ENCODE results near the gene IRS1.

The IRS1 gene

DNA sequence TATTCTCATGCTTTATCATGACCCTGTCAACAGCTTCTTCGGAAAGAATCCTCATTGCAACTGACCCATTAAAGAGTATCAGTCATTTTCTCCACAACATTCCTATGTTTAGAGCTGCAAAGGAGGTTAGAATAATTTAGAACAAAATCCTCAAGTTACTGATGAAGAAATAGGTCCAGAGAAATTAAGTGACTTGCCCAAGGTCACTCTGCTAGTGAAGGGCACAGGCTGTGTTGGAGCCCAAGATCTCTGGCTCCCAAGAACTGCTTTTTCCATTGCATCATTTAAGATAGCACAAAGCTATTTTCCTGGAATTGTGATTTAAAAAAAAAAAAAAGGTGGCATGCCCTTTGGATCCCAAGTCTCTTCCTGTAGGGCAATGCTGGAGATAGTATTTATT lies 9.6 kb downstream of the IRS1 start:
- DNase-seq (ENCODE audit: low spot score), result no peak

GRCh38 chr2:226788881-226789490 lies 10.6 kb downstream of the IRS1 start:
- no peak for DNase-seq (ENCODE audit: low spot score)

DNA sequence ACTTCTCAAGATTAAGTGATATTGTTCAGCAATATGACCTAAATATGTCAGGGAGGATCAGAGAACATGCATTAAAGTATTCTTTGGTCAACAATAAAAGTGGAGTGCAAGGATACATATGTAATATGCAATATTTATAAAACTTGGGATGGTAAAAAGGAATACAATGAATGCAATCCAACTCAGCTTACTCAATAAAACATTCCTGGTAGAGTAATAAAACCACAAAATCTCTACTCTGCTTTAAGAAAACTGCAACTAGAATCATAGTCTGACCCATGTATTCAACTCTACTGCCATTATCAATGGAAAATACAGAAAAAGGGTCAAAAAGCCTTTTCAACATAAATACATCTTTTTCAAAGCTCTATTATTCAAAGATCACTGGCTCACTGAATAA lies 11.6 kb downstream of the IRS1 start:
- DNase-seq (ENCODE audit: low spot score), result no peak

- no peak for DNase-seq (ENCODE audit: low spot score)
Measured at GRCh38 chr2:226783885-226784284, 15.7 kb downstream of the IRS1 start.

- no peak for DNase-seq (ENCODE audit: low spot score)
Measured at GRCh38 chr2:226782092-226782713, 17.4 kb downstream of the IRS1 start.

GRCh38 chr2:226780431-226780830 lies 19.2 kb downstream of the IRS1 start:
- no peak for DNase-seq (ENCODE audit: low spot score)

- DNase-seq (ENCODE audit: low spot score), result no peak
Measured at GRCh38 chr2:226777611-226778010, 22.0 kb downstream of the IRS1 start.

GRCh38 chr2:226776104-226776503 lies 23.5 kb downstream of the IRS1 start:
- no peak for DNase-seq (ENCODE audit: low spot score)

DNA sequence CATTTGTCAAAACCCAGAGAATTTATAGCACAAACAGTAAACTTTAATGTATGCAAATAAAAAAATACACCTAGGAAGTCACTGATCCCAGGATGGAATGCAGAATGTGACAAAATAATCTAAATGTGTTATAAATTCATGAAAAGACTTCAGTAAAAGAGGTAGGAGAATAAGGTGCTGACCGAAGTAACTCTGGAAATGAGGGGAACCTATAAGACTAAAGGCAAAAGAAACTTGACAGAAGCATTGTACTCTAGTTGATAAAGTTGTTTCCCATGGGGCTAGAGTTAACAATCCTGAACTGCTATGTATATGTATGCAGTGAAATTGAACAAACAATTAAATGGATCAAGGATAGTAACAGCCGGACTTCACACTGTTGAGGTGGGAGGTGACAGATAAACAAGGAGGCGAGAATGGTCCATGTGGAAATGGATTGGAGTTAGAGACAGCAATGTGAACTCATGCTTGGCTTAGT lies 24.5 kb downstream of the IRS1 start:
- no peak for DNase-seq (ENCODE audit: low spot score)

DNA sequence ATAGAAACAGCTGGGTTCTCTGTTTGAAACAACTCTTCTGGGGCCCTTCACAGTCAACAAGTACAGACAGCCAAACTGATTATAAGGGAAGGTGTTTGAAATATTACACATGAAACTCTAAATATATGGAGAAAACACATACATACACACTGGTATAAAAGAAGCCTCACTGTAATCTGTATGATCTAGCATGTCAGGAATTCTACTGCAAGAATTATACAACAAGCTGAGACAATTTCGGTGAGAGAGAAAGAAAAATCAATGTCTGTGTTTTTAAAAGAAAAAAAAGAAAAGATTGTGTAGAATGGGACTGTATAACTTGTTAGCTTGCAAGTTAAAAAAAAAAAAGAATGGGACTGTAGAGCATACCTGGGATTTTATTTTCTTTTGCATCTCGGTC lies 26.3 kb downstream of the IRS1 start:
- DNase-seq (ENCODE audit: low spot score), result no peak

GRCh38 chr2:226772389-226773179 lies 27.0 kb downstream of the IRS1 start:
- peak; percentile 42 for DNase-seq (ENCODE audit: low spot score)

DNA sequence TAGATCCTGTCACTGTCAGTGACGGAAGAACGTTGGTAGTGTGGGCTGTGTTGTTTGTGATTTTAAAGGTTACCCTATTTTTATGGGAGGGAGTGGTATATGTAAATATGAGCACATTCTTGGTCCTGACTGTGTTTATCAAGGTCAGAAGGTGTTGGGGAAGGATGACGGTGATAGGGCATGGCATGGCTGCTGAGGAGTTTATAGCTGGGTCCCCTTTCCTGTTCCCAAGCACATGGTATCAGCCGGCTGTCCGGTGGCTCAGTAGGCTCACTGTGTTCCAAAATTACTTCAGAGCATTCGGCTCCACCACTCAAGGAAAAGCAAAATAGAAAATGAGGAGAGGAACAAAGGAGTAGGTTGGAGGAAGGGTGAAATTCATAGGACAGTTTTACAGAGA lies 28.6 kb downstream of the IRS1 start:
- DNase-seq (ENCODE audit: low spot score), result no peak

GRCh38 chr2:226767056-226767813 lies 32.4 kb downstream of the IRS1 start:
- DNase-seq (ENCODE audit: low spot score), result no peak

DNA sequence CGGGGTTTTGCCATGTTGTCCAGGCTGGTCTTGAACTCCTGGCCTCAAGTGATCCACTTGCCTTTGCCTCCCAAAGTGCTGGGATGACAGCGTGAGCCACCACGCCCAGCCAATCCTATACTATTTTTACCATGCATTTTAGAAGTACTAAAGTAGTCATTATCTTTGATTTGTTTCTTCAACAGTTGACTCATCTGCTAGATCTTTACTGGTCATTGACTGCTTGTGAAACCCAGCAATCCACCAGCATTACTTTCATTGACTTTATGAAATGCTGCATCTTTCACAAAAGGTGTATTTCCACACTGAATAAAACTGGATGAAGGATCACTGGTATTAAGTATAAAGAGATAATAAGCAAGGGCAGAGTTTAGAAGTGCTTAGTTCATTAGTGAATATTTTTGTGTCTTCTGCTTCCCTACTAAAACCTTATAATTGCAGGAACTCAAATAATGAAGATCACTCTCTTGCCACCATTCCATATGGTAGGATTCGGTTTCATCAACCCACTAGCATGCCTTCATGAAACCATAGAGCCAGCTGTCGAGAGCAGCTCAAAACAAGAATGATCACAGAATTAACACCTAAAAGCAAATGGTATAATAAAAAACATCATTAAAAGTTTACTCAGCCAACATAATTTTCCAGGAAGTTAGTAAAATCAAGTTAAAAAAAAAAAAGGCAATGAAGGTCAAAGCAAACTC lies 33.1 kb downstream of the IRS1 start:
- DNase-seq (ENCODE audit: low spot score), result no peak

DNA sequence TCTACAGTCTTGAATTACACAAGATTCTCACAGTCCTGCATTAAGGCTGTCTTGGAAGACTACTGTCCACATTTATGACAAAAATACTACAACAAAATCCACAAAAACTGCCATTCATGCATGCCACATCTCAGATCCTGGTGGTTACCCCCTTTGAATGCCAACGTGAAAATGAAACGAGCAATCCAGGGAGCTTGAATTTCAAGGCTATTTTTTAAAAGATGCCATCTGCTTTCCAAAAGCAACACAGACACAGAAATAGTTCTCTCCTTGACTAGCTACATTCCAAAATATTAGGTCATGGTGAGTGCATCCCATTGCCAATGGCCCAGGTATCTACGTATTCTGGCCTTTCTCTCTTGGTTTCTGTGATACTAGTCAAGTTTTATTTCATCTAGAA lies 36.3 kb downstream of the IRS1 start:
- DNase-seq (ENCODE audit: low spot score), result no peak

DNA sequence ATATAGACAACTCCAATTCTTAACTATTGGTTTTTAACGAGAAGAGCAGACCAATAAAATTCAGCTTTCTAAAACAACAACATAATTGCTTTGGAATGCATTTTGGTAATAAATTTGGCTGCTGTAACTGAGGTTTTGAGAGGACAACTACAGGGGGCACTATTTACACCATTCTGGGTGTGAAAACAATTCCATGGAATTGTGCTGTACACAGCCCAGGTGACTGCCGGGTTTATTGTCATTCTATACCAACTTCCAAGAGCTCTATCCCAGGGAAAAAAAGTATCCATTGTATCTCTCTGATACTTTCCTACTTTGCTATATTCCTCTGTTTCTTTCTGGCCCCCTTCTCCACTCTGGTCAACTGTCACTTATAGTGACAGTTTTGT lies 38.4 kb downstream of the IRS1 start:
- no peak for DNase-seq (ENCODE audit: low spot score)

DNA sequence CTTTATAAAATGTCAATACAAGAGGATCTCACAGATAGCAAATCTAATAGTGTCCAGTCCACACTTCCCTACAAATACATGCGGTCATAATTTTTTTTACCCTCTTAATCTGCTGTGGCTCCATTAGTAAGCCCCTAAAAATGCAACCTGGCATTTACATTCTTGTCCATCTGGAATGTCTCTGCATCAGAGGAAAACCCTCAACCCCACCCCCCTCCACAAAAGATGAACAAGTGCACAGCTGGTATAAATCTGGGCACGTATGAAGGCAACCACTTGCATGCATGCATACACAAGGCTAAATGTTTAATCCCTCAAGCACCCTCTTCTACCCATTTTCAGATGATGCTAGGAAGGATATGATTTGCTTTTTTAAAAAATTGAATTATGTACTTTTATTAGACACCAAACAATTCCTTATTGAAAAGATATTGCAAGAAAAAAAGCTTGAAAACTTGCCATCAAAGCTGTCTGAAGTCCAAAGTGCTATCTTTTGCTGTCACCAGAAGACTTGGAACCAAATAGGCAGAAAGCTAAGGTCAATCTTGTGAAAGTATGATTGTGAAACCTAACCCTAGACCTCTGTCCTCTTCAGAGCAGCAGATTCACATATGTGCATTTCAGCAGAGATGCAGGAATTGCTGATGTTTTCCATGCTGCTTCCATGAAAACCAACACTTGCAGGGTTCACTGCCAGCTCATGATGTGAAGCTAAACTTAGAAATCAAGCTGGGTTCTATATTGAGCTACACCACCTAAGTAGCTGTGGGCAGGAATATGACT lies 39.0 kb downstream of the IRS1 start:
- DNase-seq (ENCODE audit: low spot score), result no peak

DNA sequence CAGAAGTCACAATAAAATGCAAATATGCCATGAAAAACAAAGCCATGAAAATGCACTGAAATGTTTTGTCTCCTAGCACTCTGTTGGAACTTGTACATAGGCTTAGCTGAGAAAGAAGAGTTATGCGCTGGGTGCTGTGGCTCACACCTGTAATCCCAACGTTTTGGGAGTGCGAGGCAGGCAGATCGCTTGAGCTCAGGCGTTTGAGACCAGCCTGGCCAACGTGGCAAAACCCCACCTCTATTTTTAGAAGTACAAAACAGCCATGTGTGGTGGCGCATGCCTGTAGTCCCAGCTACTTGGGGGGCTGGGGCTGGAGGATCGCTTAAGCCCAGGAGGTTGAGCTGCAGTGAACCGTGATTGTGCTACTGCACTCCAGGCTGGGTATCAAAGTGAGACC lies 39.9 kb downstream of the IRS1 start:
- DNase-seq (ENCODE audit: low spot score), result no peak

GRCh38 chr2:226758921-226759640 lies 40.5 kb downstream of the IRS1 start:
- no peak for DNase-seq (ENCODE audit: low spot score)

GRCh38 chr2:226756131-226756530 lies 43.5 kb downstream of the IRS1 start:
- no peak for DNase-seq (ENCODE audit: low spot score)
